LNCAP (cell line): ENCODE data around the gene MMP28.

ENCODE experiments used
- CTCF ChIP-seq: fragments of 450-650 bp; IDR thresholded peaks from 2 replicates; pipeline ENCODE4 v1.5.1; 2017; ENCODE audit warnings: mild to moderate bottlenecking

MMP28 gene

GRCh38 chr17:35808962-35809854 lies 13.8 kb upstream of the MMP28 start, which contains the start of gene TAF15:
Gene TAF15, plus strand, starts transcription at chr17:35809484. Its CDS starts 86 bp downstream, at chr17:35809570.
- TF ChIP-seq CTCF, result peak; percentile 85

GRCh38 chr17:35808240-35808961 lies 13.0 kb upstream of the MMP28 start:
- no peak for TF ChIP-seq CTCF

GRCh38 chr17:35807371-35808144 lies 12.1 kb upstream of the MMP28 start:
- TF ChIP-seq CTCF, result no peak

GRCh38 chr17:35804658-35805192 lies 9.3 kb upstream of the MMP28 start:
- TF ChIP-seq CTCF, result peak; percentile 98

GRCh38 chr17:35801583-35802224 lies 6.3 kb upstream of the MMP28 start:
- TF ChIP-seq CTCF, result no peak

- no peak for TF ChIP-seq CTCF
Observed at GRCh38 chr17:35799942-35800341, 4.5 kb upstream of the MMP28 start.
